ENCODE data around the gene PSME3IP1. TPM values are rescaled to one million over a fixed set of nuclear protein-coding genes. Genes with fewer than 3 reads are reported as not detected.

The PSME3IP1 gene
- total and polyA plus RNA-seq, 2 of the 4 experiments (the other 2 are of a cell fraction), result 50.2 to 75.2 TPM

DNA sequence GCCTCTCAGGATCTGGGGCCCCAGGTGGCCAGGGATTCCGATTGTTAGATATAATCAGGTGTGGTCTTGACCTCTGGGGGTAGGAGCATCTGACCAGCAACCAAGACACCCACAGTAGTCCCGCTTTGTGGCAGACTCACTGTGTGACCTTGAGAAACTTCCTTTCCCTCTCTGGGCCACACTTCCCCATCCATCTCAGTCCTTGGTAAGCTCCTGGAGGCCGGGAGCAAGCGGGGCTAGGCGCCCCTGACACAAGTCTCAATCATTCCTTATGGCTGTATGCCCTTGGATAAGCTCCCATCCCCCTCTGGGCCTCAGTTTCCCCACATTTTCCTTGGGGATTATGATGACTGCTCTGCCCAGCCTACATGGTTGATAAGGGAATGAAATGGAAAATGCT, 72.2 kb downstream of the PSME3IP1 start:
- dilution Hi-C loops (cut with HindIII; ENCODE audit: low sequenced_read_pairs, unreplicated experiment) (no loop called here), intact Hi-C loops (cut with micrococcal nuclease) (no loop called here), in situ Hi-C loops (cut with MboI; ENCODE audit: low sequenced_read_pairs) (no loop called here)
- Histone ChIP-seq H2AK5ac (ENCODE audit: low read depth, low read length) (no peak overlapping the region), H4K8ac (ENCODE audit: low read depth in 2 of 2, low read length in 2 of 2) (no peak overlapping the region), H3K9me3 (ENCODE audit: control insufficient read depth, insufficient read depth, low read length) (no peaks in the 10 kb centered on the region), H2BK20ac (ENCODE audit: low read depth, low read length) (no peak overlapping the region), H3K23ac (ENCODE audit: low read depth, low read length) (no peak overlapping the region), H3K36me3 (ENCODE audit: control insufficient read depth, insufficient read depth, low read length) (no peaks in the 10 kb centered on the region; the same call in 1 of the 2 replicates), H3K56ac (ENCODE audit: extremely low read depth, insufficient read depth, low read length) (no peak overlapping the region), H2BK120ac (ENCODE audit: low read depth, low read length) (no peak overlapping the region), H3K18ac (ENCODE audit: low read depth, low read length) (no peak overlapping the region), H2BK5ac (ENCODE audit: low read depth, low read length, poor library complexity, severe bottlenecking) (no peak overlapping the region), H4K5ac (ENCODE audit: low read depth, low read length) (no peak overlapping the region), H3K4me2 (ENCODE audit: low read depth, low read length) (no peak overlapping the region), H2AFZ (replicated peaks; ENCODE audit: low read length, poor library complexity) (no peak overlapping the region), H2BK15ac (ENCODE audit: low read depth, low read length) (no peak overlapping the region), H3K9ac (ENCODE audit: low read depth, low read length) (no peak overlapping the region), H4K91ac (ENCODE audit: insufficient read depth, low read depth, low read length) (no peak overlapping the region), H4K20me1 (ENCODE audit: insufficient read depth, low read length) (no peaks in the 10 kb centered on the region; the same call in 1 of the 2 replicates), H2AK9ac (replicated peaks; ENCODE audit: low read depth, low read length, poor library complexity) (no peak overlapping the region), H3K4me3 (ENCODE audit: insufficient read depth, low read depth, low read length) (no peak overlapping the region), H3K27me3 (ENCODE audit: control insufficient read depth, insufficient read depth, low read length) (no peaks in the 10 kb centered on the region), H3K27ac (ENCODE audit: insufficient read depth, low read length) (no peak overlapping the region), H3K9me1 (ENCODE audit: insufficient read depth, low read length) (peaks cover 16% of the 10 kb centered on the region; the same call in 1 of the 2 replicates), H3K4ac (ENCODE audit: low read depth, low read length) (no peak overlapping the region), H3K4me1 (ENCODE audit: control insufficient read depth, insufficient read depth, low read length) (peaks cover 13% of the 10 kb centered on the region), H3K14ac (replicated peaks; ENCODE audit: low read depth, low read length) (no peak overlapping the region), H3K79me1 (ENCODE audit: low read depth in 1 of 2, low read length in 2 of 2) (peaks cover 4 to 19% of the 10 kb centered on the region in 2 experiments; a peak in 2 of 4 replicates)
- BruUV-seq (replicated peaks), result no TSS peak
- DNase-seq (no peak), ATAC-seq (ENCODE audit: low read depth) (no peak)
- TF ChIP-seq, protein P1, sequence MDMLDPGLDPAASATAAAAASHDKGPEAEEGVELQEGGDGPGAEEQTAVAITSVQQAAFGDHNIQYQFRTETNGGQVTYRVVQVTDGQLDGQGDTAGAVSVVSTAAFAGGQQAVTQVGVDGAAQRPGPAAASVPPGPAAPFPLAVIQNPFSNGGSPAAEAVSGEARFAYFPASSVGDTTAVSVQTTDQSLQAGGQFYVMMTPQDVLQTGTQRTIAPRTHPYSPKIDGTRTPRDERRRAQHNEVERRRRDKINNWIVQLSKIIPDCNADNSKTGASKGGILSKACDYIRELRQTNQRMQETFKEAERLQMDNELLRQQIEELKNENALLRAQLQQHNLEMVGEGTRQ (IDR thresholded peaks at IDR 0.05; ENCODE audit: low read depth, low read length), result no peak
- TF ChIP-seq, protein P2, sequence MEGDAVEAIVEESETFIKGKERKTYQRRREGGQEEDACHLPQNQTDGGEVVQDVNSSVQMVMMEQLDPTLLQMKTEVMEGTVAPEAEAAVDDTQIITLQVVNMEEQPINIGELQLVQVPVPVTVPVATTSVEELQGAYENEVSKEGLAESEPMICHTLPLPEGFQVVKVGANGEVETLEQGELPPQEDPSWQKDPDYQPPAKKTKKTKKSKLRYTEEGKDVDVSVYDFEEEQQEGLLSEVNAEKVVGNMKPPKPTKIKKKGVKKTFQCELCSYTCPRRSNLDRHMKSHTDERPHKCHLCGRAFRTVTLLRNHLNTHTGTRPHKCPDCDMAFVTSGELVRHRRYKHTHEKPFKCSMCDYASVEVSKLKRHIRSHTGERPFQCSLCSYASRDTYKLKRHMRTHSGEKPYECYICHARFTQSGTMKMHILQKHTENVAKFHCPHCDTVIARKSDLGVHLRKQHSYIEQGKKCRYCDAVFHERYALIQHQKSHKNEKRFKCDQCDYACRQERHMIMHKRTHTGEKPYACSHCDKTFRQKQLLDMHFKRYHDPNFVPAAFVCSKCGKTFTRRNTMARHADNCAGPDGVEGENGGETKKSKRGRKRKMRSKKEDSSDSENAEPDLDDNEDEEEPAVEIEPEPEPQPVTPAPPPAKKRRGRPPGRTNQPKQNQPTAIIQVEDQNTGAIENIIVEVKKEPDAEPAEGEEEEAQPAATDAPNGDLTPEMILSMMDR (conservative IDR thresholded peaks at IDR 0.05; ENCODE audit: low read depth, low read length), result no peak
- TF ChIP-seq, protein P3, sequence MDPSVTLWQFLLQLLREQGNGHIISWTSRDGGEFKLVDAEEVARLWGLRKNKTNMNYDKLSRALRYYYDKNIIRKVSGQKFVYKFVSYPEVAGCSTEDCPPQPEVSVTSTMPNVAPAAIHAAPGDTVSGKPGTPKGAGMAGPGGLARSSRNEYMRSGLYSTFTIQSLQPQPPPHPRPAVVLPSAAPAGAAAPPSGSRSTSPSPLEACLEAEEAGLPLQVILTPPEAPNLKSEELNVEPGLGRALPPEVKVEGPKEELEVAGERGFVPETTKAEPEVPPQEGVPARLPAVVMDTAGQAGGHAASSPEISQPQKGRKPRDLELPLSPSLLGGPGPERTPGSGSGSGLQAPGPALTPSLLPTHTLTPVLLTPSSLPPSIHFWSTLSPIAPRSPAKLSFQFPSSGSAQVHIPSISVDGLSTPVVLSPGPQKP (IDR thresholded peaks at IDR 0.05; ENCODE audit: borderline replicate concordance, low read depth, low read length), result no peak
- TF ChIP-seq MAFK (IDR thresholded peaks at IDR 0.05; ENCODE audit: low read depth, low read length), result no peak
- no peak for TF ChIP-seq RAD21 (IDR thresholded peaks at IDR 0.05; ENCODE audit: low read length)
- TF ChIP-seq CHD1 (IDR thresholded peaks at IDR 0.05; ENCODE audit: low read depth, low read length), result no peak
- TF ChIP-seq RCOR1 (IDR thresholded peaks at IDR 0.05; ENCODE audit: insufficient replicate concordance, low read length), result no peak
- TF ChIP-seq SMC3 (IDR thresholded peaks at IDR 0.05; ENCODE audit: low read depth, low read length), result no peak
- TF ChIP-seq MAZ (IDR thresholded peaks at IDR 0.05; ENCODE audit: borderline replicate concordance, low read depth, low read length), result no peak
- ChIA-PET POLR2A (ENCODE audit: unreplicated experiment) (interaction anchor here (0.6 kb wide), 1 partner anchor 243 kb away, joined by 3 read pairs; no protein-coding TSS in a partner anchor), CTCF (interaction anchor here (0.8 kb wide), 1 partner anchor 21 kb away, joined by 3 read pairs; the partner anchor contains the start of gene CPNE2)
- WGBS, 2 experiments (ENCODE audit: extremely low coverage in 2 of 2, insufficient read length in 1 of 2), result no CpG with 5 or more reads among the region's 5 CpGs
